ENCODE data around the gene HNRNPA1. TPM values are rescaled to one million over a fixed set of nuclear protein-coding genes. Genes with fewer than 3 reads are reported as not detected.
A peak's percentile ranks its signal among the peaks of the same experiment; 100 is the strongest.

HNRNPA1 gene
- total and polyA plus RNA-seq, 5 donors from 2014 or later = 750 to 1,288 (median 852) TPM

DNA sequence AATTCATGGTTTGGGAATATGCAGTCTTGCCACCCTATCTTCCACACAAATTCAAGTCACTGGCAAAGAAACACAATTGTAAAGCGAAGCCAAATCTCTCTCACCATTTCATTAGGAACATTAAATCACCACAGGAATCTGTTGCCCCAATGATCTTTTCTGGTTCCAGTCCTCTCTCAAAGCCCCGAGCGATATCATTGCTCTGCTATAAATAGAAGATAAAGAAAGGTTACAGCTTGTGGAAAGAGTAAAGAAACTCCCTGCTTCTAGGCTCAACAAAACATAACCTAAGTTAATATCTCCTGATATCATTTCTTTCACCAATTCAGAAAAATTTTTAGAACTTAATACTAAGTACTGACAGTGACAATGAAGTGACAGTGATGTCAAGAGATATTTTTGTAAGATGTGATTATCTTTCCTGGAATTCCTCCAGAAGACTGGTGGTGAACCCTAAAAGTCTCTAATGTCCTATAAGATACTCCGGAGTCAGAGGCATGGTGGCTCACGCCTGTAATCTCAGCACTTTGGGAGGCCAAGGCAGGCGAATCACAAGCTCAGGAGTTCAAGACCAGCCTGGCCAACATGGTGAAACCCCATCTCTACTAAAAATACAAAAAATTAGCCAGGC is 34.4 kb upstream of the HNRNPA1 start:
- DNase-seq (no peak), ATAC-seq (ENCODE audit: low read depth in 2 of 2) (no peak)
- Histone ChIP-seq H3K4me3 (ENCODE audit: low read depth, low read length) (no peak overlapping the region), H3K27ac (ENCODE audit: insufficient read depth, low read length, poor library complexity, severe bottlenecking) (no peak overlapping the region), H3K27me3 (ENCODE audit: control insufficient read depth, insufficient read depth, low read length) (no peaks in the 10 kb centered on the region), H3K9me3 (ENCODE audit: control insufficient read depth in 2 of 2, low read length in 2 of 2) (no peaks in the 10 kb centered on the region), H3K36me3 (ENCODE audit: control insufficient read depth, insufficient read depth, low read length) (peaks cover 32% of the 10 kb centered on the region), H3K4me1 (ENCODE audit: control insufficient read depth, insufficient read depth, low read length, poor library complexity, severe bottlenecking) (no peaks in the 10 kb centered on the region)
- Mint-ChIP-seq H3K36me3 (peaks cover 32% of the 10 kb centered on the region), H3K4me3 (no peak overlapping the region), H3K4me1 (peaks cover 3 to 12% (median 6%) of the 10 kb centered on the region in 4 donors), H3K9me3 (no peaks in the 10 kb centered on the region), H3K27me3 (no peaks in the 10 kb centered on the region), H3K27ac (no peak overlapping the region)

GRCh38 chr12:54249489-54249888 is 31.0 kb upstream of the HNRNPA1 start:
- peaks cover 2 to 22% (median 7%) of the 10 kb centered on the region in 4 donors for H3K4me1 Mint-ChIP-seq
- H3K27me3 Mint-ChIP-seq = no peaks in the 10 kb centered on the region
- no peak for DNase-seq
- peaks cover 24% of the 10 kb centered on the region for H3K36me3 ChIP-seq (ENCODE audit: control insufficient read depth, insufficient read depth, low read length)
- peaks cover 29% of the 10 kb centered on the region for H3K36me3 Mint-ChIP-seq
- H3K27me3 ChIP-seq (ENCODE audit: control insufficient read depth, insufficient read depth, low read length) = no peaks in the 10 kb centered on the region
- H3K9me3 ChIP-seq (ENCODE audit: control insufficient read depth in 2 of 2, low read length in 2 of 2) = no peaks in the 10 kb centered on the region
- H3K27ac Mint-ChIP-seq = peak overlapping the region in 1 of 3 donors; percentile 69
- H3K4me3 ChIP-seq (ENCODE audit: low read depth, low read length) = no peak overlapping the region
- no peak overlapping the region for H3K27ac ChIP-seq (ENCODE audit: insufficient read depth, low read length, poor library complexity, severe bottlenecking)
- H3K4me3 Mint-ChIP-seq = no peak overlapping the region
- no peak for ATAC-seq (ENCODE audit: low read depth in 2 of 2)
- H3K4me1 ChIP-seq (ENCODE audit: control insufficient read depth, insufficient read depth, low read length, poor library complexity, severe bottlenecking) = no peaks in the 10 kb centered on the region
- H3K9me3 Mint-ChIP-seq = peaks cover 0 to 2% (median 0%) of the 10 kb centered on the region in 7 donors

GRCh38 chr12:54251667-54252284 is 28.8 kb upstream of the HNRNPA1 start:
- Mint-ChIP-seq H3K36me3 (peaks cover 37% of the 10 kb centered on the region), H3K9me3 (peaks cover 0 to 2% (median 0%) of the 10 kb centered on the region in 7 donors), H3K4me3 (no peak overlapping the region), H3K4me1 (peaks cover 5 to 28% (median 11%) of the 10 kb centered on the region in 4 donors), H3K27me3 (no peaks in the 10 kb centered on the region), H3K27ac (peak overlapping the region in 1 of 3 donors; percentile 8)
- Histone ChIP-seq H3K36me3 (ENCODE audit: control insufficient read depth, insufficient read depth, low read length) (peaks cover 30% of the 10 kb centered on the region), H3K27ac (ENCODE audit: insufficient read depth, low read length, poor library complexity, severe bottlenecking) (no peak overlapping the region), H3K27me3 (ENCODE audit: control insufficient read depth, insufficient read depth, low read length) (no peaks in the 10 kb centered on the region), H3K4me1 (ENCODE audit: control insufficient read depth, insufficient read depth, low read length, poor library complexity, severe bottlenecking) (no peaks in the 10 kb centered on the region), H3K4me3 (ENCODE audit: low read depth, low read length) (no peak overlapping the region), H3K9me3 (ENCODE audit: control insufficient read depth in 2 of 2, low read length in 2 of 2) (no peaks in the 10 kb centered on the region)
- peak; percentile 3 to 70 (median 58) for DNase-seq
- ATAC-seq (ENCODE audit: low read depth in 2 of 2) = peak; percentile 53 to 62

- no peak overlapping the region for H3K4me3 ChIP-seq (ENCODE audit: low read depth, low read length)
- ATAC-seq (ENCODE audit: low read depth in 2 of 2) (no peak), DNase-seq (no peak)
- H3K4me1 ChIP-seq (ENCODE audit: control insufficient read depth, insufficient read depth, low read length, poor library complexity, severe bottlenecking) = no peaks in the 10 kb centered on the region
- no peak overlapping the region for H3K27ac ChIP-seq (ENCODE audit: insufficient read depth, low read length, poor library complexity, severe bottlenecking)
- peaks cover 5 to 28% (median 15%) of the 10 kb centered on the region in 4 donors for H3K4me1 Mint-ChIP-seq
- no peak overlapping the region for H3K27ac Mint-ChIP-seq
- H3K4me3 Mint-ChIP-seq = no peak overlapping the region
- no peaks in the 10 kb centered on the region for H3K27me3 Mint-ChIP-seq
- peaks cover 0 to 2% (median 0%) of the 10 kb centered on the region in 7 donors for H3K9me3 Mint-ChIP-seq
- H3K36me3 Mint-ChIP-seq = peaks cover 33% of the 10 kb centered on the region
- no peaks in the 10 kb centered on the region for H3K27me3 ChIP-seq (ENCODE audit: control insufficient read depth, insufficient read depth, low read length)
- no peaks in the 10 kb centered on the region for H3K9me3 ChIP-seq (ENCODE audit: control insufficient read depth in 2 of 2, low read length in 2 of 2)
- peaks cover 28% of the 10 kb centered on the region for H3K36me3 ChIP-seq (ENCODE audit: control insufficient read depth, insufficient read depth, low read length)
These were observed 27.3 kb upstream of the HNRNPA1 start for GRCh38 chr12:54253240-54253639.

DNA sequence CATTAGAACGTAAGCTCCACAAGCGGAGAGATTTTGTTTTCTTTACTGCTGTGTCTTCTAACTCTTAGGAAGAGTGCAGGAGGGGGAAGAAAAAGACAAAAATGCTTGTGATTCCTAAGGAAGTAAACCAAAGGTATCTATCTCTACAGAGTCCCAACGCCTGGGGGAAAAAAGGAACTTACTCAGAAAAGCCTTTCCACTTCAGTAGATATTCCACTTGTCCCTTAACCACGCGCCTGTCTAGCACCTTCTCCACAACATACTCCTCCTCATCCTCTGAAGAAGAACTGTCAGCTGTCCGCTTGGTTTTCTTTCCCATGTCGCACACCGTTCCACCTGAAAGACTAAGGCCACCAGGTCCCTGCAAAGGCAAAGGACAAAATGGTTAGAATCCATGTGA is 23.2 kb upstream of the HNRNPA1 start:
- no peak for ATAC-seq (ENCODE audit: low read depth in 2 of 2)
- Histone ChIP-seq H3K4me3 (ENCODE audit: low read depth, low read length) (no peak overlapping the region), H3K4me1 (ENCODE audit: control insufficient read depth, insufficient read depth, low read length, poor library complexity, severe bottlenecking) (peaks cover 18% of the 10 kb centered on the region), H3K27ac (ENCODE audit: insufficient read depth, low read length, poor library complexity, severe bottlenecking) (no peak overlapping the region), H3K9me3 (ENCODE audit: control insufficient read depth in 2 of 2, low read length in 2 of 2) (no peaks in the 10 kb centered on the region), H3K36me3 (ENCODE audit: control insufficient read depth, insufficient read depth, low read length) (peaks cover 22% of the 10 kb centered on the region), H3K27me3 (ENCODE audit: control insufficient read depth, insufficient read depth, low read length) (no peaks in the 10 kb centered on the region)
- no peak for DNase-seq
- H3K4me3 Mint-ChIP-seq = no peak overlapping the region
- H3K27me3 Mint-ChIP-seq = no peaks in the 10 kb centered on the region
- H3K27ac Mint-ChIP-seq = no peak overlapping the region
- no peaks in the 10 kb centered on the region for H3K9me3 Mint-ChIP-seq
- peaks cover 17% of the 10 kb centered on the region for H3K36me3 Mint-ChIP-seq
- peaks cover 12 to 36% (median 24%) of the 10 kb centered on the region in 4 donors for H3K4me1 Mint-ChIP-seq

- no peaks in the 10 kb centered on the region for H3K27me3 ChIP-seq (ENCODE audit: control insufficient read depth, insufficient read depth, low read length)
- no peak overlapping the region for H3K27ac ChIP-seq (ENCODE audit: insufficient read depth, low read length, poor library complexity, severe bottlenecking)
- Mint-ChIP-seq H3K27me3 (no peaks in the 10 kb centered on the region), H3K36me3 (peaks cover 17% of the 10 kb centered on the region), H3K27ac (no peak overlapping the region), H3K4me3 (peak overlapping the region in 1 of 4 donors; percentile 54), H3K9me3 (no peaks in the 10 kb centered on the region), H3K4me1 (peaks cover 12 to 34% (median 22%) of the 10 kb centered on the region in 4 donors)
- peaks cover 18% of the 10 kb centered on the region for H3K4me1 ChIP-seq (ENCODE audit: control insufficient read depth, insufficient read depth, low read length, poor library complexity, severe bottlenecking)
- ATAC-seq (ENCODE audit: low read depth in 2 of 2) = no peak
- peaks cover 21% of the 10 kb centered on the region for H3K36me3 ChIP-seq (ENCODE audit: control insufficient read depth, insufficient read depth, low read length)
- no peak overlapping the region for H3K4me3 ChIP-seq (ENCODE audit: low read depth, low read length)
- no peak for DNase-seq
- H3K9me3 ChIP-seq (ENCODE audit: control insufficient read depth in 2 of 2, low read length in 2 of 2) = no peaks in the 10 kb centered on the region
These were observed 22.3 kb upstream of the HNRNPA1 start for GRCh38 chr12:54258201-54258681.

DNA sequence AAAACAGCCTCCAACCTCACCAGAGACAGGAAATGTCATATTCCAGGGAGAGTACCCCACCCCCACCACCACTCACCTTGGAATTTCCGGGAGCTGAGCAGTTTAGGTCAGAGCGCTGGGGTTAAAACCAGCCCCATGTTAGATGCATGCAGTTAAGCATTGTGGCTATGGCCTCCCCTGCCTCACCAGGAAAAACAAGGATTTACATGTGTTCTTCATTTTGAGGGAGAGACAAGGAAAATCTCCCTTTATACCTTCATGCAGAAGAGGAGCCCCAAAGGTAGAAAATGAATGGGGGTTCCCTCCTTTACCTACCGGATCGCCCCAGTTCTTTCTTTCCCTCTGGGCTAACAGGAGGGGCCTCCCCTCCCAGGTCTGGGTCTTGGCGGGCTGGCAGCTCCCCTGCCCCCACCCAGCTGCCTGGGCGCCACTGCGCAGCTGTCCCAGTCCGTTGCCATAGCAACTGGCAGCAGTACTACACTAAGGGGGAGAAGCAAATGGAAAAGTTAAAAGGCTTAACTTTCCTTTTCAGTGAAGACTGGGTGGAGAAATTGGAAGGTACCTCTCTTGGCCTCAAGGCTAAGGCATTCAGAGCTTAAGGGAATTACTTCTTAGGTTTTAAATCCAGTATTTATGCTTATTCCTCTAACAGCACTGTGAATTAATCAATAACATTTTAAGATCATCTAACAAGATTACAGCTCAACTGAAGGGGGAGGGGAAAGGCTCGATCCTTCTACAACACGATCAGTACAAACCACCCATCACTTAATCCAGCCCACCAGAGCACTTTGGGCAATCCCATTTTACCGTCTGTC is 21.1 kb upstream of the HNRNPA1 start:
- H3K9me3 ChIP-seq (ENCODE audit: control insufficient read depth in 2 of 2, low read length in 2 of 2) = no peaks in the 10 kb centered on the region
- H3K9me3 Mint-ChIP-seq = no peaks in the 10 kb centered on the region
- H3K4me1 Mint-ChIP-seq = peaks cover 12 to 34% (median 23%) of the 10 kb centered on the region in 4 donors
- peak overlapping the region; percentile 69 to 83 (median 80) for H3K27ac Mint-ChIP-seq
- no peak overlapping the region for H3K27ac ChIP-seq (ENCODE audit: insufficient read depth, low read length, poor library complexity, severe bottlenecking)
- DNase-seq (peak; percentile 26 to 53 (median 49)), ATAC-seq (ENCODE audit: low read depth in 2 of 2) (peak; percentile 43 to 62)
- H3K36me3 Mint-ChIP-seq = peaks cover 17% of the 10 kb centered on the region
- peaks cover 18% of the 10 kb centered on the region for H3K4me1 ChIP-seq (ENCODE audit: control insufficient read depth, insufficient read depth, low read length, poor library complexity, severe bottlenecking)
- H3K27me3 ChIP-seq (ENCODE audit: control insufficient read depth, insufficient read depth, low read length) = no peaks in the 10 kb centered on the region
- H3K4me3 ChIP-seq (ENCODE audit: low read depth, low read length) = peak overlapping the region; percentile 27
- peaks cover 16% of the 10 kb centered on the region for H3K36me3 ChIP-seq (ENCODE audit: control insufficient read depth, insufficient read depth, low read length)
- no peaks in the 10 kb centered on the region for H3K27me3 Mint-ChIP-seq
- H3K4me3 Mint-ChIP-seq = peak overlapping the region in 3 of 4 donors; percentile 24 to 69 (median 53)
